Right lobe of liver (tissue), 4 donors: ENCODE results near the gene IQSEC1.

ENCODE experiments used
- CTCF ChIP-seq, 4 donors: fragments of 200-600 bp in 3 of 4; fragments of 450-650 bp in 1 of 4; IDR thresholded peaks; one replicate each; pipeline versions ENCODE4 v1.5.1 to v1.8.0; 2016 to 2022; ENCODE audit warnings: antibody characterized with exemption in 4 of 4, mild to moderate bottlenecking in 2 of 4
- POLR2A ChIP-seq: fragments of 450-650 bp; IDR thresholded peaks from one replicate; pipeline ENCODE4 v1.6.1; 2017; ENCODE audit warnings: antibody characterized with exemption, mild to moderate bottlenecking
- donor health status: DM: no; HTN: no; CAD: no.
- donor health status: DM: no; HTN: no; CAD: no.
- donor health status: DM: no; HTN: yes; CAD: no.

DNA sequence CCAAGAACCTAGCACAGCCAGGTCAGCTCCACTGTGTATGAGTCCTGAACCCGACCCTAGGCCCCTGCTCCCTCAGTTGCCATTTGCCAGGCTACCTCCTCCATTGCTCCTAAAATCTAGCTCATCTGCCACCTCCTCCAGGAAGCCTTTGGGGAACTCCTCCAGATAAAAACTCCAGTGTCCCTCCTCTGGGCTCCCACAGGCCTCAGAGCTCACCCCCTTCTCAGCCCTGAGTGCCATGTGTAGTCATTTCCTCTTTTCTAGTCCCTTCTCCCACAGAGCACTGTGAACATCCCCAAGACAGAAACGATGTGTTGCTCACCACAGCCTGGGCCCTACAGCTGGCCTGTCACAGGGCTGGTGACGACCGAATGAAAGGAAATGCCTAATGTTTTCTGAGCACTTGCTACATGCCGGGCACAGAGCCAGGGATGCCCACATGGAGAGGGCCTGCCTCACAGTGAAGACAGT lies 61.0 kb downstream of the IQSEC1 start:
- TF ChIP-seq CTCF (IDR thresholded peaks at IDR 0.05), result no peak
- TF ChIP-seq POLR2A, result peak; percentile 10
